A549 (cell line): ENCODE data around the gene FAM171A1. TPM values are rescaled to one million over a fixed set of nuclear protein-coding genes. Genes with fewer than 3 reads are reported as not detected.

Source experiments
- ATAC-seq, 2 experiments: fragments of 200-7000 bp in 1 of 2; fragments of >200 bp in 1 of 2; cut with Nextera tagmentation in 1 of 2; cut with Tn5 transposase in 1 of 2; 3 replicates each; pipeline versions ENCODE4 v1.8.0 to v1.9.1; 2018 to 2020; ENCODE audit warnings: mild to moderate bottlenecking in 1 of 2, moderate library complexity in 1 of 2
- CTCF ChIA-PET: fragments of 300-600 bp; sonication (Branson Sonifier 250); formaldehyde crosslinking; extraction: SDS; loops from one replicate; lab custom pipeline; 2021; ENCODE audit warnings: antibody characterized with exemption, inconsistent platforms; lab: Yijun Ruan, JAX
- POLR2A ChIA-PET: fragments of 350-600 bp; formaldehyde crosslinking; extraction: SDS; loops from one replicate; lab custom pipeline; 2021; ENCODE audit warnings: antibody characterized with exemption, inconsistent platforms; lab: Yijun Ruan, JAX
- DNase-seq, 2 experiments: peaks; one replicate each; pipeline versions ENCODE4 v3.0.0 to v3.0.0-alpha.2; 2011 to 2016; ENCODE audit warnings: low read depth in 1 of 2, low spot score in 1 of 2
- FAIRE-seq: peaks from 2 replicates; lab custom pipeline; 2011; peaks lifted over from hg19 to GRCh38; lab: Jason Lieb, UNC
- H3K27ac ChIP-seq, 2 experiments: fragments of >200 bp; sonication (Bioruptor Twin); formaldehyde crosslinking; 3 replicates each; pipeline ENCODE4 v1.5.1; 2016 to 2017
- H3K4me1 ChIP-seq: fragments of >200 bp; sonication (Bioruptor Twin); formaldehyde crosslinking; 3 replicates; pipeline ENCODE4 v1.6.1; 2016
- H3K4me2 ChIP-seq: fragments of >200 bp; sonication (Bioruptor Twin); formaldehyde crosslinking; 3 replicates; pipeline ENCODE4 v1.6.1; 2016
- H3K4me3 ChIP-seq: fragments of >200 bp; sonication (Bioruptor Twin); formaldehyde crosslinking; 3 replicates; pipeline ENCODE4 v1.5.1; 2016
- H3K9me3 ChIP-seq: fragments of >200 bp; sonication (Bioruptor Twin); formaldehyde crosslinking; 3 replicates; pipeline ENCODE4 v1.6.1; 2016
- BHLHE40 ChIP-seq: IDR thresholded peaks from 2 replicates; pipeline ENCODE4 v1.6.1; 2012; ENCODE audit warnings: low read depth, low read length, inconsistent platforms
- CHD4 ChIP-seq: fragments of 200-600 bp; sonication (generic); IDR thresholded peaks from 2 replicates; pipeline ENCODE4 v1.6.1; 2016; ENCODE audit warnings: antibody characterized with exemption, mild to moderate bottlenecking, borderline replicate concordance
- EHF ChIP-seq: fragments of 250-450 bp; sonication (Bioruptor Pico); IDR thresholded peaks from 2 replicates; pipeline ENCODE4 v1.5.0; 2020; ENCODE audit warnings: mild to moderate bottlenecking
- EP300 ChIP-seq, 2 experiments: fragments of >200 bp; sonication (Bioruptor Twin); formaldehyde crosslinking; IDR thresholded peaks; 2 replicates in 1 of 2; 3 replicates in 1 of 2; pipeline ENCODE4 v1.6.1; 2016 to 2017
- HOXB13 ChIP-seq: fragments of 250-450 bp; sonication (Bioruptor Pico); IDR thresholded peaks from 2 replicates; pipeline ENCODE4 v1.5.0; 2020; ENCODE audit warnings: low read depth, mild to moderate bottlenecking, moderate library complexity
- JUN ChIP-seq, 2 experiments: fragments of >200 bp; sonication (Bioruptor Twin); formaldehyde crosslinking; IDR thresholded peaks; 2 replicates in 1 of 2; 3 replicates in 1 of 2; pipeline ENCODE4 v1.6.1; 2016 to 2017
- JUNB ChIP-seq: fragments of >200 bp; sonication (Bioruptor Twin); formaldehyde crosslinking; IDR thresholded peaks from 2 replicates; pipeline ENCODE4 v1.6.1; 2016
- MAZ ChIP-seq: fragments of 150-350 bp; IDR thresholded peaks from 2 replicates; pipeline ENCODE4 v1.6.1; 2014; ENCODE audit warnings: antibody characterized with exemption, low read depth, low read length, borderline replicate concordance
- MYC ChIP-seq: IDR thresholded peaks from 2 replicates; pipeline ENCODE4 v1.6.1; 2012; ENCODE audit warnings: mild to moderate bottlenecking, inconsistent platforms, low read length, improper control_type of control experiment, borderline replicate concordance
- NPAS2 ChIP-seq: fragments of 250-450 bp; sonication (Bioruptor Pico); IDR thresholded peaks from 2 replicates; pipeline ENCODE4 v1.8.0; 2022; ENCODE audit warnings: mild to moderate bottlenecking, moderate library complexity, borderline replicate concordance
- NR3C1 ChIP-seq: fragments of >200 bp; sonication (Bioruptor Twin); formaldehyde crosslinking; IDR thresholded peaks from 3 replicates; pipeline ENCODE4 v1.6.1; 2017
- PHF8 ChIP-seq: fragments of 200-600 bp; sonication (generic); IDR thresholded peaks from 2 replicates; pipeline ENCODE4 v1.6.1; 2016; ENCODE audit warnings: low read depth, mild to moderate bottlenecking, antibody characterized with exemption, moderate library complexity, borderline replicate concordance
- POLR2A ChIP-seq: IDR thresholded peaks from 2 replicates; pipeline ENCODE4 v1.6.1; 2012; ENCODE audit warnings: mild to moderate bottlenecking, low read length
- POLR2AphosphoS2 ChIP-seq: conservative IDR thresholded peaks from 2 replicates; pipeline ENCODE4 v1.6.1; 2012; ENCODE audit warnings: low read length, improper control_type of control experiment, inconsistent platforms
- RAD21 ChIP-seq, 2 experiments: fragments of >200 bp in 1 of 2; sonication (Bioruptor Twin) in 1 of 2; formaldehyde crosslinking in 1 of 2; IDR thresholded peaks in 1 of 2; conservative IDR thresholded peaks in 1 of 2; 2 replicates in 1 of 2; 3 replicates in 1 of 2; pipeline ENCODE4 v1.6.1; 2012 to 2018; ENCODE audit warnings: inconsistent platforms in 1 of 2
- RFX5 ChIP-seq: fragments of 450-650 bp; IDR thresholded peaks from 2 replicates; pipeline ENCODE4 v1.7.1; 2014; ENCODE audit warnings: antibody characterized with exemption, mild to moderate bottlenecking, moderate library complexity
- SMC3 ChIP-seq: fragments of >200 bp; sonication (Bioruptor Twin); formaldehyde crosslinking; IDR thresholded peaks from 3 replicates; pipeline ENCODE4 v1.6.1; 2018; ENCODE audit warnings: inconsistent platforms
- SREBF2 ChIP-seq: fragments of 450-650 bp; IDR thresholded peaks from 2 replicates; pipeline ENCODE4 v1.6.1; 2014; ENCODE audit warnings: mild to moderate bottlenecking, moderate library complexity
- ZNF302 ChIP-seq: fragments of 250-450 bp; sonication (Bioruptor Pico); IDR thresholded peaks from 2 replicates; pipeline ENCODE4 v1.9.0; 2021; ENCODE audit warnings: inconsistent platforms, mild to moderate bottlenecking, moderate library complexity
- WGBS: methylation state at CpG from one replicate; pipeline ENCODE4 v1.1.6; 2017; ENCODE audit errors: missing lambda C conversion rate; 5-methylcytosine and 5-hydroxymethylcytosine counted together
- polyA plus RNA-seq, 4 experiments: library from polyadenylated mRNA; depleted of rRNA in 3 of 4; stranded (reverse); fragments of >200 nt; fragmentation: RNase III in 1 of 4; extraction: RNeasy Plus Mini Kit Qiagen cat#74134 plus additional on column Dnase treatment in 1 of 4; gene quantifications; 2 replicates in 3 of 4; 3 replicates in 1 of 4; pipeline ENCODE4 v1.2.3, GENCODE V29; 2011 to 2017
- TF ChIP-seq, protein P1 (sequence below): fragments of 200-600 bp; sonication (generic); IDR thresholded peaks from 2 replicates; pipeline ENCODE4 v1.6.1; 2016; ENCODE audit warnings: antibody characterized with exemption, mild to moderate bottlenecking, moderate library complexity
- TF ChIP-seq, protein P2 (sequence below): fragments of >200 bp; sonication (Bioruptor Twin); formaldehyde crosslinking; IDR thresholded peaks from 2 replicates; pipeline ENCODE4 v1.6.1; 2016

FAM171A1 gene
- polyA plus RNA-seq, 2 of the 4 experiments (the other 2 are of a cell fraction): 13.8 to 15.2 TPM

DNA sequence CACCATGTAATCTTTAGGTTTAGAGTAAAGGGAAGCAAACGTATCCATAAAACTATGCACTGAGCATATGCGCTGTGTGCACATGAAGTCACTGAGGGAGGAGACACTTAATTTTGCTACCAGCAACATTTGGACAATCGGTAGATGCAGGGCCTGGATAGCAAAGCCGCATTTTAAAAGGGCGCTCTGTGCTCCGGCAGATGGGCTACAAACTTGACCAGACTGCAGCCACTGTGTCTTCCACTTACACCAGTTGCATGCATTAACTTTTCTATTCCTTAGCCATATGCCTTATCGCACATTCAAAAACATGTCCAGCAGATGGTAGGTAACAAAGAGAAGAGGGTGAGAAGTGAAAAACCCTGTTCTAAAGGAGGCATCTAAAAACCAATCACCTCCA, 18.3 kb downstream of the FAM171A1 start (continued):
- TF ChIP-seq POLR2AphosphoS2 (no peak), CHD4 (no peak), EP300 (IDR thresholded peaks at IDR 0.05) (no peak), ZNF302 (CRISPR knock-in tag) (no peak), SMC3 (no peak)

DNA sequence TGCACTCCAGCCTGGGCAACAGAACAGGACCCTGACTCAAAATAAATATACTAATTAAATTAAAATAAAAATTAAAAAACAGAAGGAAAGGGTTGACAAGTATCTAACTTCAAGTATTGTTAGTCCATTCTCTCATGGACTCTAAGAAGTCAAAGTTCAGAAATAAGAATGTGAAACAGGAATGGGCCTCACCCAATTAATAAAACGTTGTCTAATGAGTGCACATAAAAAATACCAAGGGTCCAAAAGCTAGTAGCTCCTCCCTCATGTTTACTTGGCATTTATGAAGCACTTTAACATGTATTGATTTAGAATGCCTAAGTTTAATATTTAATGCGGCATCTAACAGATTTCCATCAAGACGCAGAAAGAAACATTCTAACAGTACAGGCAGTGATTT, 18.9 kb downstream of the FAM171A1 start:
- ChIA-PET POLR2A (no interaction called here), CTCF (no interaction called here)
- no peak for TF ChIP-seq MYC
- TF ChIP-seq EP300 (IDR thresholded peaks at IDR 0.05): no peak
- no peak for TF ChIP-seq RAD21 (conservative IDR thresholded peaks at IDR 0.05 in 1 of 2, IDR thresholded peaks at IDR 0.05 in 1 of 2)
- TF ChIP-seq NR3C1: no peak
- no peak for TF ChIP-seq JUN (IDR thresholded peaks at IDR 0.05)
- DNase-seq (no peak), FAIRE-seq (no peak), ATAC-seq (no peak)
- Histone ChIP-seq H3K9me3 (no peaks in the 10 kb centered on the region), H3K4me1 (no peaks in the 10 kb centered on the region), H3K4me3 (no peak overlapping the region), H3K27ac (no peak overlapping the region), H3K4me2 (no peak overlapping the region)
- 64% methylated on average over 3 of the region's 3 CpGs for WGBS

DNA sequence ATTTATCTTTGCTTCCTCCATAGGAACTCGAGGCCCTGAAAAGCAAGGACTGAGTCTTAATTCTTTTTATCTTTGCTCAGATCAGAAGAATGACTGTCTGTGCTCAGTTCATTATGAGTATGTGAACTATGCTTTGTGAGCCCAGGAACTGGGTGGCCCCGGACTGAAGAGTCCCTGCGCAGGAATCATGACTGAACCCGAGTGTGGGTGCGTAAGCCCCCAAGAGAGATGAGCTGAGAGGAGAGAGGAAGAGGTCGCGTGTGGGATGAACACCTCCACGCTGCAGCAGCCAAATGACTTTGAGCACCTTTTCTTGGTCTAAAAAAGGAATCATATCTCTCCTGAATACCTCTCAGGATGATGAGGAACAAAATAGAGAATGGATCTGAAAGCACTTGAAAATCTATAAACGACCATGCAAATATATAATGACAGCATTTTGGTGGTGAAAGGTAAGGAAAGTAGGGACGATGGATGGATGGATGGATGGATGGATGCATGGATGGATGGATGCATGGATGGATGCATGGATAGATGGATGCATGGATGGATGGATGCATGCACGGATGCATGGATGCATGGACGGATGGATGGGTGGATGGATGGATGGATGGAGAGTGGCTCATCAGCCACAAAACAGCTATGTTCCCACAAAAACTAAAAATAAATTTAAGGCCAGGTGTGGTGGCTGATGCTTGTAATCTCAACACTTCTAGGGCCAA, 19.8 kb downstream of the FAM171A1 start:
- TF ChIP-seq POLR2A (no peak), JUNB (no peak), BHLHE40 (no peak), HOXB13 (CRISPR knock-in tag) (no peak), NPAS2 (CRISPR knock-in tag) (no peak), MAZ (no peak), EHF (CRISPR knock-in tag) (no peak), EP300 (IDR thresholded peaks at IDR 0.05) (no peak), RFX5 (no peak)
- TF ChIP-seq, protein P1, sequence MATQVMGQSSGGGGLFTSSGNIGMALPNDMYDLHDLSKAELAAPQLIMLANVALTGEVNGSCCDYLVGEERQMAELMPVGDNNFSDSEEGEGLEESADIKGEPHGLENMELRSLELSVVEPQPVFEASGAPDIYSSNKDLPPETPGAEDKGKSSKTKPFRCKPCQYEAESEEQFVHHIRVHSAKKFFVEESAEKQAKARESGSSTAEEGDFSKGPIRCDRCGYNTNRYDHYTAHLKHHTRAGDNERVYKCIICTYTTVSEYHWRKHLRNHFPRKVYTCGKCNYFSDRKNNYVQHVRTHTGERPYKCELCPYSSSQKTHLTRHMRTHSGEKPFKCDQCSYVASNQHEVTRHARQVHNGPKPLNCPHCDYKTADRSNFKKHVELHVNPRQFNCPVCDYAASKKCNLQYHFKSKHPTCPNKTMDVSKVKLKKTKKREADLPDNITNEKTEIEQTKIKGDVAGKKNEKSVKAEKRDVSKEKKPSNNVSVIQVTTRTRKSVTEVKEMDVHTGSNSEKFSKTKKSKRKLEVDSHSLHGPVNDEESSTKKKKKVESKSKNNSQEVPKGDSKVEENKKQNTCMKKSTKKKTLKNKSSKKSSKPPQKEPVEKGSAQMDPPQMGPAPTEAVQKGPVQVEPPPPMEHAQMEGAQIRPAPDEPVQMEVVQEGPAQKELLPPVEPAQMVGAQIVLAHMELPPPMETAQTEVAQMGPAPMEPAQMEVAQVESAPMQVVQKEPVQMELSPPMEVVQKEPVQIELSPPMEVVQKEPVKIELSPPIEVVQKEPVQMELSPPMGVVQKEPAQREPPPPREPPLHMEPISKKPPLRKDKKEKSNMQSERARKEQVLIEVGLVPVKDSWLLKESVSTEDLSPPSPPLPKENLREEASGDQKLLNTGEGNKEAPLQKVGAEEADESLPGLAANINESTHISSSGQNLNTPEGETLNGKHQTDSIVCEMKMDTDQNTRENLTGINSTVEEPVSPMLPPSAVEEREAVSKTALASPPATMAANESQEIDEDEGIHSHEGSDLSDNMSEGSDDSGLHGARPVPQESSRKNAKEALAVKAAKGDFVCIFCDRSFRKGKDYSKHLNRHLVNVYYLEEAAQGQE: no peak
- TF ChIP-seq, protein P2, sequence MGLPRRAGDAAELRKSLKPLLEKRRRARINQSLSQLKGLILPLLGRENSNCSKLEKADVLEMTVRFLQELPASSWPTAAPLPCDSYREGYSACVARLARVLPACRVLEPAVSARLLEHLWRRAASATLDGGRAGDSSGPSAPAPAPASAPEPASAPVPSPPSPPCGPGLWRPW: no peak
- no peak for ATAC-seq
- Histone ChIP-seq H3K4me3 (no peak overlapping the region), H3K4me1 (no peaks in the 10 kb centered on the region), H3K9me3 (no peaks in the 10 kb centered on the region), H3K4me2 (no peak overlapping the region), H3K27ac (no peak overlapping the region)
- WGBS: 72% methylated on average over 12 of the region's 12 CpGs
- DNase-seq: no peak
- FAIRE-seq: no peak
- CTCF ChIA-PET: interaction anchor here (0.7 kb wide), 1 partner anchor 151 kb away, joined by 4 read pairs; no protein-coding TSS in a partner anchor
- POLR2A ChIA-PET: no interaction called here

DNA sequence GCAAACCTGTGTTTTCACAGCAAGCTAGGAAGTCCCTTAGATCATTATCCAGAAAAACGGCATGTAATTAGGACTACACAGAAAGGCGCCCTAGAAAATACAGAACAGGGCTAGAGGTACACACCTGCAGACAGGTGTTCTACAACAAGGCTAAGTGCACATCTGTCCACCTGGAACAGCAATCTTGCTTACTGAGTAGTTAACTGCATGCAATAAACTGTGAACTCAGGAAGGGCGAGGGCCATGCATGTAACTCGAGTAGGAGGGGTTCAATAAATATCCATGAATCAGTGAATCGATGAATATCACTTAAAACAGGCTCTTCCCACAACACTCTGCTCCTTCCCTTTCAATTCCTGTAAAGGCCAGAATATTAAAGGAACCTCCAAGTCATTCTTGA, 22.0 kb downstream of the FAM171A1 start:
- H3K4me3 ChIP-seq: no peak overlapping the region
- DNase-seq: no peak
- no peak overlapping the region for H3K27ac ChIP-seq
- no peak for FAIRE-seq
- H3K4me1 ChIP-seq: peaks cover 9% of the 10 kb centered on the region; the same call in 1 of the 3 replicates
- ATAC-seq: no peak
- ChIA-PET CTCF (interaction anchor here (1.0 to 1.6 kb wide), 2 partner anchors 10 to 333 kb away, joined by 3 to 4 read pairs; no protein-coding TSS in a partner anchor), POLR2A (no interaction called here)
- H3K9me3 ChIP-seq: no peaks in the 10 kb centered on the region
- 63% methylated on average over 5 of the region's 5 CpGs for WGBS
- H3K4me2 ChIP-seq: no peak overlapping the region
- TF ChIP-seq BHLHE40: no peak
- TF ChIP-seq SREBF2: no peak
- no peak for TF ChIP-seq PHF8
